HepG2 (cell line): ENCODE results near the gene RMND5A. TPM values are rescaled to one million over a fixed set of nuclear protein-coding genes. Genes with fewer than 3 reads are reported as not detected.

Experiments used
- ATAC-seq: fragments of 200-7000 bp; cut with Tn5 transposase; 3 replicates; pipeline ENCODE4 v1.9.1; 2020; ENCODE audit warnings: mild to moderate bottlenecking, moderate library complexity
- BruUV-seq: library from RNA; stranded (reverse); fragments of 400-500 nt; replicated peaks from 2 replicates; lab custom pipeline; 2021; lab: Mats Ljungman, UMichigan
- CTCF ChIA-PET: fragments of 300-600 bp; formaldehyde crosslinking; extraction: SDS; loops from one replicate; lab custom pipeline; 2021; ENCODE audit warnings: low total read pairs, inconsistent platforms, low intra/inter-chr PET ratio; lab: Yijun Ruan, JAX
- POLR2A ChIA-PET: fragments of 350-600 bp; sonication (Branson Sonifier 250); formaldehyde crosslinking; loops from one replicate; lab custom pipeline; 2020; ENCODE audit warnings: antibody characterized with exemption, inconsistent platforms; lab: Yijun Ruan, JAX
- DNase-seq: peaks from one replicate; pipeline ENCODE4 v3.0.0-alpha.2; 2015; ENCODE audit warnings: low spot score
- FAIRE-seq: peaks from 3 replicates; lab custom pipeline; 2011; peaks lifted over from hg19 to GRCh38; lab: Jason Lieb, UNC
- H2AFZ ChIP-seq: one replicate; pipeline ENCODE4 v1.6.1; 2011; ENCODE audit warnings: low read length, inconsistent platforms
- H3K27ac ChIP-seq: fragments of 300-600 bp; 3 replicates; pipeline ENCODE4 v1.8.0; 2011; ENCODE audit warnings: mixed run types, mild to moderate bottlenecking, mixed read lengths, low read length, inconsistent platforms; ENCODE audit not compliant: insufficient read depth; ENCODE audit errors: extremely low read length
- H3K27me3 ChIP-seq, 2 experiments: fragments of 200-600 bp in 1 of 2; 2 replicates in 1 of 2; 3 replicates in 1 of 2; pipeline versions ENCODE4 v1.6.0 to v1.8.0; 2011; ENCODE audit warnings: low read length in 2 of 2, mild to moderate bottlenecking in 2 of 2, moderate library complexity in 2 of 2, inconsistent platforms in 1 of 2; ENCODE audit not compliant: insufficient read depth in 2 of 2, control insufficient read depth in 1 of 2
- H3K36me3 ChIP-seq, 2 experiments: fragments of 200-600 bp in 1 of 2; replicated peaks in 1 of 2; 2 replicates in 1 of 2; 3 replicates in 1 of 2; pipeline versions ENCODE4 v1.5.1 to v1.8.0; 2011; ENCODE audit warnings: low read length in 2 of 2, inconsistent platforms in 1 of 2; ENCODE audit not compliant: insufficient read depth in 2 of 2, control insufficient read depth in 1 of 2
- H3K4me1 ChIP-seq: 2 replicates; pipeline ENCODE4 v1.5.1; 2012; ENCODE audit warnings: low read length, inconsistent platforms; ENCODE audit not compliant: insufficient read depth
- H3K4me2 ChIP-seq: 2 replicates; pipeline ENCODE4 v1.6.0; 2011; ENCODE audit warnings: low read depth, low read length, inconsistent platforms
- H3K4me3 ChIP-seq, 3 experiments: fragments of 200-600 bp in 1 of 3; sonication (generic), shearing (Covaris generic) in 1 of 3; replicated peaks in 1 of 3; 2 replicates each; pipeline ENCODE4 v1.5.1; 2011 to 2016; ENCODE audit warnings: low read length in 3 of 3, inconsistent platforms in 2 of 3, low read depth in 2 of 3, mild to moderate bottlenecking in 2 of 3, control low read depth in 1 of 3, mixed read lengths in 1 of 3; ENCODE audit not compliant: insufficient read depth in 1 of 3
- H3K79me2 ChIP-seq: one replicate; pipeline ENCODE4 v1.6.1; 2011; ENCODE audit warnings: low read length, inconsistent platforms; ENCODE audit not compliant: insufficient read depth
- H3K9ac ChIP-seq: 2 replicates; pipeline ENCODE4 v1.6.0; 2011; ENCODE audit warnings: mild to moderate bottlenecking, low read depth, low read length, inconsistent platforms; ENCODE audit not compliant: insufficient read depth
- H3K9me3 ChIP-seq: 2 replicates; pipeline ENCODE4 v1.5.1; 2012; ENCODE audit warnings: mild to moderate bottlenecking, low read length
- H4K20me1 ChIP-seq: 2 replicates; pipeline ENCODE4 v1.6.0; 2011; ENCODE audit warnings: inconsistent platforms, mild to moderate bottlenecking, low read length, moderate library complexity; ENCODE audit not compliant: insufficient read depth
- AHDC1 ChIP-seq: sonication (generic); formaldehyde crosslinking; IDR thresholded peaks from 2 replicates; pipeline ENCODE4 v1.5.1; 2020; ENCODE audit warnings: mild to moderate bottlenecking, missing genetic modification reagents, borderline replicate concordance
- KIAA2018 ChIP-seq: sonication (generic); formaldehyde crosslinking; IDR thresholded peaks from 2 replicates; pipeline ENCODE4 v1.5.0; 2020; ENCODE audit warnings: mild to moderate bottlenecking, missing genetic modification reagents, borderline replicate concordance
- KLF6 ChIP-seq: IDR thresholded peaks from 2 replicates; pipeline ENCODE4 v1.8.0; 2016; ENCODE audit warnings: missing biosample characterization, missing genetic modification reagents
- PRDM15 ChIP-seq: sonication (generic); formaldehyde crosslinking; IDR thresholded peaks from 2 replicates; pipeline ENCODE4 v1.4.0; 2020; ENCODE audit warnings: missing genetic modification reagents
- XRCC5 ChIP-seq: fragments of 200-400 bp; formaldehyde crosslinking; optimal IDR thresholded peaks from 2 replicates; pipeline ENCODE3; 2017; ENCODE audit warnings: mild to moderate bottlenecking, low read length
- ZBTB21 ChIP-seq: sonication (generic); formaldehyde crosslinking; IDR thresholded peaks from 2 replicates; pipeline ENCODE4 v1.4.0; 2020; ENCODE audit warnings: missing genetic modification reagents
- ZBTB38 ChIP-seq: sonication (generic); formaldehyde crosslinking; IDR thresholded peaks from 2 replicates; pipeline ENCODE4 v1.5.1; 2020; ENCODE audit warnings: mild to moderate bottlenecking, missing genetic modification reagents
- WGBS: methylation state at CpG from one replicate; pipeline ENCODE4 v1.1.6; 2017; ENCODE audit warnings: low lambda C conversion rate; 5-methylcytosine and 5-hydroxymethylcytosine counted together
- in situ Hi-C: cut with HindIII; loops from 2 replicates; pipeline ENCODE4 v1.10.0; 2017; ENCODE audit warnings: low pct_unique_long_range_greater_than_20kb; ENCODE audit not compliant: extremely low pct_ligation_motif_present
- intact Hi-C: fragments of 100-400 bp; cut with micrococcal nuclease; formaldehyde crosslinking; loops from one replicate; pipeline ENCODE4 v1.10.0; 2022; ENCODE audit not compliant: unreplicated experiment
- polyA plus RNA-seq, 8 experiments: library from polyadenylated mRNA; depleted of rRNA in 3 of 8; stranded (reverse) in 7 of 8; unstranded in 1 of 8; fragments of >200 nt; fragmentation: Illumina TruSeq in 4 of 8; extraction: Trizol in 4 of 8; gene quantifications; 2 replicates each; pipeline versions ENCODE4 v1.2.1 to v1.2.3, GENCODE V29; 2011 to 2016; ENCODE audit warnings: low read depth in 4 of 8, missing spikeins in 1 of 8, mixed read lengths in 1 of 8; ENCODE audit not compliant: insufficient read depth in 1 of 8
- total RNA-seq, 5 experiments: library from RNA; depleted of rRNA; stranded (reverse); fragments of >200 nt; fragmentation: Illumina TruSeq; extraction: Trizol; gene quantifications; 2 replicates each; pipeline ENCODE4 v1.2.3, GENCODE V29; 2016; ENCODE audit warnings: low read depth in 1 of 5

Gene RMND5A
- total and polyA plus RNA-seq, 2 of the 13 experiments (the other 11 are each of a cell fraction or from before 2014, with no cell fraction given) = 31.0 to 66.4 TPM

GRCh38 chr2:86744152-86744551 lies 24.1 kb downstream of the RMND5A start:
- no peak overlapping the region for H3K9ac ChIP-seq
- in situ Hi-C loops (no loop called here), intact Hi-C loops (no loop called here)
- peaks cover 5% of the 10 kb centered on the region; the same call in 1 of the 2 replicates for H4K20me1 ChIP-seq
- H2AFZ ChIP-seq = no peak overlapping the region
- ATAC-seq = no peak
- H3K4me2 ChIP-seq = no peak overlapping the region
- 97% methylated on average over 2 of the region's 2 CpGs for WGBS
- no TSS peak for BruUV-seq
- no peak for DNase-seq
- H3K4me1 ChIP-seq = no peaks in the 10 kb centered on the region
- peaks cover 2 to 38% of the 10 kb centered on the region in 2 experiments for H3K36me3 ChIP-seq
- peaks cover 39% of the 10 kb centered on the region for H3K79me2 ChIP-seq
- no peaks in the 10 kb centered on the region for H3K9me3 ChIP-seq
- ChIA-PET POLR2A (no interaction called here), CTCF (no interaction called here)
- H3K27me3 ChIP-seq = no peaks in the 10 kb centered on the region
- no peak overlapping the region for H3K27ac ChIP-seq
- H3K4me3 ChIP-seq = no peak overlapping the region
- FAIRE-seq = no peak
- TF ChIP-seq XRCC5 = no peak
- TF ChIP-seq AHDC1 (CRISPR knock-in tag) = no peak
- TF ChIP-seq KIAA2018 = no peak
- no peak for TF ChIP-seq ZBTB38 (CRISPR knock-in tag)
- no peak for TF ChIP-seq KLF6 (CRISPR knock-in tag)
- no peak for TF ChIP-seq ZBTB21 (CRISPR knock-in tag)
- no peak for TF ChIP-seq PRDM15 (CRISPR knock-in tag)
